GM19395 (cell line): ENCODE results near the gene CACTIN.
A peak's percentile ranks its signal among the peaks of the same experiment; 100 is the strongest.
"Not testable (repeated sequence)": the region's sequence is repeated elsewhere in the genome, so short reads cannot be mapped to it uniquely, and the experiment has no call there.

ENCODE experiments used
- ATAC-seq: cut with Tn5 transposase; IDR thresholded peaks from one replicate; pipeline ENCODE4 v1.9.1; 2021; ENCODE audit warnings: mild to moderate bottlenecking, moderate library complexity; ENCODE audit not compliant: unreplicated experiment

Gene CACTIN

GRCh38 chr19:3628766-3629165, 2.2 kb upstream of the CACTIN start:
- not testable (repeated sequence) for ATAC-seq

- no peak for ATAC-seq
These were observed 747 bp upstream of the CACTIN start for GRCh38 chr19:3627351-3627723.

- peak; percentile 4 for ATAC-seq
These were observed 556 bp downstream of the CACTIN start for GRCh38 chr19:3625996-3626472.

GRCh38 chr19:3623716-3624115, 2.9 kb downstream of the CACTIN start:
- no peak for ATAC-seq

- no peak for ATAC-seq
These were observed 4.4 kb downstream of the CACTIN start for GRCh38 chr19:3622224-3622623.

- ATAC-seq = no peak
These were observed 4.9 kb downstream of the CACTIN start for GRCh38 chr19:3621689-3622088.

- ATAC-seq = no peak
These were observed 5.6 kb downstream of the CACTIN start for GRCh38 chr19:3620817-3621547.

GRCh38 chr19:3620145-3620816, 6.3 kb downstream of the CACTIN start:
- ATAC-seq = no peak

GRCh38 chr19:3619631-3620012, 7.0 kb downstream of the CACTIN start:
- no peak for ATAC-seq

GRCh38 chr19:3618811-3619630, 7.6 kb downstream of the CACTIN start:
- ATAC-seq = no peak

GRCh38 chr19:3618144-3618810, 8.3 kb downstream of the CACTIN start:
- no peak for ATAC-seq

- no peak for ATAC-seq
These were observed 9.1 kb downstream of the CACTIN start for GRCh38 chr19:3617463-3617862.

GRCh38 chr19:3615524-3616135, 11.0 kb downstream of the CACTIN start:
- no peak for ATAC-seq

- ATAC-seq = no peak
These were observed 11.6 kb downstream of the CACTIN start for GRCh38 chr19:3614858-3615505.

GRCh38 chr19:3613818-3614661, 12.6 kb downstream of the CACTIN start:
- no peak for ATAC-seq

- no peak for ATAC-seq
These were observed 13.5 kb downstream of the CACTIN start for GRCh38 chr19:3612901-3613741.

GRCh38 chr19:3612330-3612729, 14.3 kb downstream of the CACTIN start:
- ATAC-seq = no peak

GRCh38 chr19:3611841-3612240, 14.7 kb downstream of the CACTIN start:
- ATAC-seq = no peak
